WTC11 (cell line): Measurements from ENCODE around the gene PCSK4. TPM values are rescaled to one million over a fixed set of nuclear protein-coding genes. Genes with fewer than 3 reads are reported as not detected.

Source experiments
- ATAC-seq: fragments of 200-7000 bp; cut with Tn5 transposase; 2 replicates; pipeline ENCODE4 v1.10.0; 2021; ENCODE audit warnings: mild to moderate bottlenecking, moderate library complexity
- CTCF ChIA-PET: fragments of 300-600 bp; sonication (Branson Sonifier 250); formaldehyde crosslinking; loops from one replicate; lab custom pipeline; 2021; ENCODE audit warnings: antibody characterized with exemption; lab: Charles Lee
- POLR2A ChIA-PET: fragments of 350-600 bp; sonication (Branson Sonifier 250); formaldehyde crosslinking; loops from one replicate; lab custom pipeline; 2021; ENCODE audit warnings: antibody characterized with exemption; lab: Charles Lee
- DNase-seq: peaks from one replicate; pipeline ENCODE4 v3.0.0; 2021; ENCODE audit warnings: low spot score
- H3K27ac Mint-ChIP-seq: 2 replicates; pipeline ENCODE4 v1.8.0; 2021; ENCODE audit warnings: mixed read lengths
- H3K27me3 Mint-ChIP-seq: 2 replicates; pipeline ENCODE4 v1.8.0; 2021; ENCODE audit warnings: low read depth, mild to moderate bottlenecking, moderate library complexity, mixed read lengths
- H3K36me3 Mint-ChIP-seq: 2 replicates; pipeline ENCODE4 v1.8.0; 2021; ENCODE audit warnings: mixed read lengths
- H3K4me1 Mint-ChIP-seq: 2 replicates; pipeline ENCODE4 v1.8.0; 2022; ENCODE audit warnings: mixed read lengths
- H3K4me3 Mint-ChIP-seq: 2 replicates; pipeline ENCODE4 v1.8.0; 2021; ENCODE audit warnings: mild to moderate bottlenecking, moderate library complexity, mixed read lengths
- H3K9me3 Mint-ChIP-seq: 2 replicates; pipeline ENCODE4 v1.8.0; 2021; ENCODE audit warnings: mixed read lengths
- CREB1 ChIP-seq: sonication (generic); formaldehyde crosslinking; IDR thresholded peaks from 2 replicates; pipeline ENCODE4 v1.8.0; 2023; ENCODE audit warnings: mild to moderate bottlenecking, missing genetic modification reagents
- FOXJ3 ChIP-seq: sonication (generic); formaldehyde crosslinking; IDR thresholded peaks from 2 replicates; pipeline ENCODE4 v1.9.0; 2021; ENCODE audit warnings: missing genetic modification reagents, mild to moderate bottlenecking, borderline replicate concordance
- GABPB1 ChIP-seq: sonication (generic); formaldehyde crosslinking; IDR thresholded peaks from 2 replicates; pipeline ENCODE4 v1.8.1; 2023; ENCODE audit warnings: mild to moderate bottlenecking, missing genetic modification reagents
- GTF2I ChIP-seq: fragments of 250-450 bp; sonication (Bioruptor Pico); conservative IDR thresholded peaks from 2 replicates; pipeline ENCODE4 v1.4.0; 2021; ENCODE audit warnings: mild to moderate bottlenecking
- IRF2 ChIP-seq: sonication (generic); formaldehyde crosslinking; IDR thresholded peaks from 2 replicates; pipeline ENCODE4 v1.8.0; 2022; ENCODE audit warnings: low read depth, missing genetic modification reagents, borderline replicate concordance
- NR2C2 ChIP-seq: sonication (generic); formaldehyde crosslinking; IDR thresholded peaks from 2 replicates; pipeline ENCODE4 v1.8.0; 2022; ENCODE audit warnings: mild to moderate bottlenecking, missing genetic modification reagents
- ZBTB21 ChIP-seq: sonication (generic); formaldehyde crosslinking; IDR thresholded peaks from 2 replicates; pipeline ENCODE4 v1.8.1; 2023; ENCODE audit warnings: mild to moderate bottlenecking, missing genetic modification reagents, borderline replicate concordance
- ZNF138 ChIP-seq: sonication (generic); formaldehyde crosslinking; conservative IDR thresholded peaks from 2 replicates; pipeline ENCODE4 v1.8.1; 2022; ENCODE audit warnings: mild to moderate bottlenecking, moderate library complexity, missing genetic modification reagents
- ZNF219 ChIP-seq: sonication (generic); formaldehyde crosslinking; IDR thresholded peaks from 2 replicates; pipeline ENCODE4 v1.8.0; 2023; ENCODE audit warnings: missing genetic modification reagents, mild to moderate bottlenecking, borderline replicate concordance
- ZNF263 ChIP-seq: sonication (generic); formaldehyde crosslinking; IDR thresholded peaks from 2 replicates; pipeline ENCODE4 v1.8.1; 2022; ENCODE audit warnings: low read depth, mild to moderate bottlenecking, moderate library complexity, missing genetic modification reagents
- ZNF416 ChIP-seq: fragments of 250-450 bp; sonication (Bioruptor Pico); IDR thresholded peaks from 2 replicates; pipeline ENCODE4 v1.9.0; 2021; ENCODE audit warnings: mild to moderate bottlenecking, inconsistent platforms
- total RNA-seq: library from RNA; stranded (reverse); gene quantifications from 3 replicates; pipeline ENCODE4 v1.2.3, GENCODE V29; 2021
- TF ChIP-seq, protein P1 (sequence below): sonication (generic); formaldehyde crosslinking; IDR thresholded peaks from 2 replicates; pipeline ENCODE4 v1.8.1; 2023; ENCODE audit warnings: mild to moderate bottlenecking, missing genetic modification reagents, borderline replicate concordance
- TF ChIP-seq, protein P2 (sequence below): sonication (generic); formaldehyde crosslinking; IDR thresholded peaks from 2 replicates; pipeline ENCODE4 v1.8.1; 2022; ENCODE audit warnings: mild to moderate bottlenecking, missing genetic modification reagents, moderate library complexity, borderline replicate concordance
- TF ChIP-seq, protein P3 (sequence below): sonication (generic); formaldehyde crosslinking; IDR thresholded peaks from 2 replicates; pipeline ENCODE4 v1.8.1; 2023; ENCODE audit warnings: mild to moderate bottlenecking, missing genetic modification reagents, moderate library complexity
- TF ChIP-seq, protein P4 (sequence below): sonication (generic); formaldehyde crosslinking; IDR thresholded peaks from 2 replicates; pipeline ENCODE4 v1.8.1; 2022; ENCODE audit warnings: mild to moderate bottlenecking, moderate library complexity, missing genetic modification reagents
- TF ChIP-seq, protein P5 (sequence below): sonication (generic); formaldehyde crosslinking; IDR thresholded peaks from 2 replicates; pipeline ENCODE4 v1.8.1; 2023; ENCODE audit warnings: mild to moderate bottlenecking, moderate library complexity, missing genetic modification reagents
- TF ChIP-seq, protein P6 (sequence below): sonication (generic); formaldehyde crosslinking; IDR thresholded peaks from 2 replicates; pipeline ENCODE4 v1.8.0; 2023; ENCODE audit warnings: missing genetic modification reagents, mild to moderate bottlenecking, borderline replicate concordance
- TF ChIP-seq, protein P7 (sequence below): sonication (generic); formaldehyde crosslinking; conservative IDR thresholded peaks from 2 replicates; pipeline ENCODE4 v1.8.1; 2022; ENCODE audit warnings: mild to moderate bottlenecking, missing genetic modification reagents

Gene PCSK4
- total RNA-seq, 1 experiment from 2014 or later, result 22.4 TPM

DNA sequence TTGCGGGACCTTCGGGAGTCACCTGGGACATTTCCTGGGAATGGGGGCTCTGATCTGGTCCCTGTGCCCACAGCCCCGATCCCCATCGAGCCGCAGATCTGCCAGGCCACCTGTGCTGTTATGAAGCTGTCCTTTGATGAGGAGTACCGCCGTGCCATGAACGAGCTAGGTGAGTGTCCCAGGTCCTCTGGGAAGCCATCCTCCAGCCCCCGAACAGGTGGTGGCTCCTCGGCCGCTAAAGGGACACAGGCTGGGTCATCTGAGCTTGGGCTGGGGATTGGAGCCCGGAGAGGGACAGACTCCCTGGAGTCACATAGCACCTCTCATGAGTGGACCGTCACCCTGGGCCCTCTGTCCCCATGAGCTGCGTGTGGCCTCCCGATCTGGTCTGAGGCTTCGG, 32.3 kb downstream of the PCSK4 start (continued):
- TF ChIP-seq CREB1 (CRISPR knock-in tag), result no peak
- TF ChIP-seq ZBTB21, result no peak
- TF ChIP-seq, protein P1, sequence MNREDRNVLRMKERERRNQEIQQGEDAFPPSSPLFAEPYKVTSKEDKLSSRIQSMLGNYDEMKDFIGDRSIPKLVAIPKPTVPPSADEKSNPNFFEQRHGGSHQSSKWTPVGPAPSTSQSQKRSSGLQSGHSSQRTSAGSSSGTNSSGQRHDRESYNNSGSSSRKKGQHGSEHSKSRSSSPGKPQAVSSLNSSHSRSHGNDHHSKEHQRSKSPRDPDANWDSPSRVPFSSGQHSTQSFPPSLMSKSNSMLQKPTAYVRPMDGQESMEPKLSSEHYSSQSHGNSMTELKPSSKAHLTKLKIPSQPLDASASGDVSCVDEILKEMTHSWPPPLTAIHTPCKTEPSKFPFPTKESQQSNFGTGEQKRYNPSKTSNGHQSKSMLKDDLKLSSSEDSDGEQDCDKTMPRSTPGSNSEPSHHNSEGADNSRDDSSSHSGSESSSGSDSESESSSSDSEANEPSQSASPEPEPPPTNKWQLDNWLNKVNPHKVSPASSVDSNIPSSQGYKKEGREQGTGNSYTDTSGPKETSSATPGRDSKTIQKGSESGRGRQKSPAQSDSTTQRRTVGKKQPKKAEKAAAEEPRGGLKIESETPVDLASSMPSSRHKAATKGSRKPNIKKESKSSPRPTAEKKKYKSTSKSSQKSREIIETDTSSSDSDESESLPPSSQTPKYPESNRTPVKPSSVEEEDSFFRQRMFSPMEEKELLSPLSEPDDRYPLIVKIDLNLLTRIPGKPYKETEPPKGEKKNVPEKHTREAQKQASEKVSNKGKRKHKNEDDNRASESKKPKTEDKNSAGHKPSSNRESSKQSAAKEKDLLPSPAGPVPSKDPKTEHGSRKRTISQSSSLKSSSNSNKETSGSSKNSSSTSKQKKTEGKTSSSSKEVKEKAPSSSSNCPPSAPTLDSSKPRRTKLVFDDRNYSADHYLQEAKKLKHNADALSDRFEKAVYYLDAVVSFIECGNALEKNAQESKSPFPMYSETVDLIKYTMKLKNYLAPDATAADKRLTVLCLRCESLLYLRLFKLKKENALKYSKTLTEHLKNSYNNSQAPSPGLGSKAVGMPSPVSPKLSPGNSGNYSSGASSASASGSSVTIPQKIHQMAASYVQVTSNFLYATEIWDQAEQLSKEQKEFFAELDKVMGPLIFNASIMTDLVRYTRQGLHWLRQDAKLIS (CRISPR knock-in tag), result no peak
- no peak for TF ChIP-seq FOXJ3
- TF ChIP-seq, protein P2, sequence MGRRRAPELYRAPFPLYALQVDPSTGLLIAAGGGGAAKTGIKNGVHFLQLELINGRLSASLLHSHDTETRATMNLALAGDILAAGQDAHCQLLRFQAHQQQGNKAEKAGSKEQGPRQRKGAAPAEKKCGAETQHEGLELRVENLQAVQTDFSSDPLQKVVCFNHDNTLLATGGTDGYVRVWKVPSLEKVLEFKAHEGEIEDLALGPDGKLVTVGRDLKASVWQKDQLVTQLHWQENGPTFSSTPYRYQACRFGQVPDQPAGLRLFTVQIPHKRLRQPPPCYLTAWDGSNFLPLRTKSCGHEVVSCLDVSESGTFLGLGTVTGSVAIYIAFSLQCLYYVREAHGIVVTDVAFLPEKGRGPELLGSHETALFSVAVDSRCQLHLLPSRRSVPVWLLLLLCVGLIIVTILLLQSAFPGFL, result no peak
- no peak for TF ChIP-seq NR2C2 (CRISPR knock-in tag)

DNA sequence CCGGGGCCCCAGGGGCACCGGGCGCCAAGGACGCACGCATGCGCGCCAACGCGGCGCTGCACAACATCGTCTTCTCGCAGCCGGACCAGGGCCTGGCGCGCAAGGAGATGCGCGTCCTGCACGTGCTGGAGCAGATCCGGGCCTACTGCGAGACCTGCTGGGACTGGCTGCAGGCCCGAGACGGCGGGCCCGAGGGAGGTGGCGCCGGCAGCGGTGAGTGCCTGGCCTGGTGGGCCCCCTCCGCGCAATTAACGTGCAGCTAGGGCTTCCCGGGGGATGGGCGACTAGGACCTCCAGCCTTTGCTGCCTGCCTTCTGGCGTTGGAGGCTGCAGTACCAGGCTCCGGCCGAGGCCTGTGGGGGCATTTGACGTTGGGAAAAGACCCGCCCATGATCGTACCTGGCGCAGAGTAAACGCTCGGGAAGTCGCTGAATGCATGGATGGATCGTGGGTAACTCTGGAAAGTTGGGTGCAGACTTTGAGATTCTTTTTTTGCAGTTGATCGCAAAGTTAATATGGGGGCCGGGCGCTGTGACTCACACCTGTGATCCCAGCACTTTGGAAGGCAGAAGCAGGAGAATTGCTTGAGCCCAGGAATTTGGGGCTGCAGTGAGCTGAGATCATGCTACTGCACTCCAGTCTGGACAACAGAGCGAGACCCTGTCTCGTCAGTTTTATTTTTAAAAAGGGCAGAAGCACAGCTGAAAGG, 33.0 kb downstream of the PCSK4 start:
- DNase-seq (peak; percentile 75), ATAC-seq (peak; percentile 4)
- peaks cover 6% of the 10 kb centered on the region; the same call in 1 of the 2 replicates for H3K4me1 Mint-ChIP-seq
- H3K36me3 Mint-ChIP-seq, result no peaks in the 10 kb centered on the region
- no peak overlapping the region for H3K27ac Mint-ChIP-seq
- no peaks in the 10 kb centered on the region for H3K9me3 Mint-ChIP-seq
- ChIA-PET POLR2A (no interaction called here), CTCF (interaction anchor here (0.5 to 5.2 kb wide), 9 partner anchors 10 to 213 kb away, joined by 3 to 76 read pairs (median 11); partner anchors contain the start of gene REEP6)
- no peak overlapping the region for H3K4me3 Mint-ChIP-seq
- H3K27me3 Mint-ChIP-seq, result peaks cover 39% of the 10 kb centered on the region
- TF ChIP-seq, protein P3, sequence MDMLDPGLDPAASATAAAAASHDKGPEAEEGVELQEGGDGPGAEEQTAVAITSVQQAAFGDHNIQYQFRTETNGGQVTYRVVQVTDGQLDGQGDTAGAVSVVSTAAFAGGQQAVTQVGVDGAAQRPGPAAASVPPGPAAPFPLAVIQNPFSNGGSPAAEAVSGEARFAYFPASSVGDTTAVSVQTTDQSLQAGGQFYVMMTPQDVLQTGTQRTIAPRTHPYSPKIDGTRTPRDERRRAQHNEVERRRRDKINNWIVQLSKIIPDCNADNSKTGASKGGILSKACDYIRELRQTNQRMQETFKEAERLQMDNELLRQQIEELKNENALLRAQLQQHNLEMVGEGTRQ (CRISPR knock-in tag), result no peak
- TF ChIP-seq ZNF138 (CRISPR knock-in tag) (no peak), IRF2 (CRISPR knock-in tag) (no peak), ZNF219 (no peak), ZNF416 (no peak), GABPB1 (CRISPR knock-in tag) (no peak), FOXJ3 (no peak), ZNF263 (CRISPR knock-in tag) (no peak), GTF2I (no peak)
- TF ChIP-seq, protein P4, sequence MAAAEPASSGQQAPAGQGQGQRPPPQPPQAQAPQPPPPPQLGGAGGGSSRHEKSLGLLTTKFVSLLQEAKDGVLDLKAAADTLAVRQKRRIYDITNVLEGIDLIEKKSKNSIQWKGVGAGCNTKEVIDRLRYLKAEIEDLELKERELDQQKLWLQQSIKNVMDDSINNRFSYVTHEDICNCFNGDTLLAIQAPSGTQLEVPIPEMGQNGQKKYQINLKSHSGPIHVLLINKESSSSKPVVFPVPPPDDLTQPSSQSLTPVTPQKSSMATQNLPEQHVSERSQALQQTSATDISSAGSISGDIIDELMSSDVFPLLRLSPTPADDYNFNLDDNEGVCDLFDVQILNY (CRISPR knock-in tag), result no peak
- TF ChIP-seq, protein P5, sequence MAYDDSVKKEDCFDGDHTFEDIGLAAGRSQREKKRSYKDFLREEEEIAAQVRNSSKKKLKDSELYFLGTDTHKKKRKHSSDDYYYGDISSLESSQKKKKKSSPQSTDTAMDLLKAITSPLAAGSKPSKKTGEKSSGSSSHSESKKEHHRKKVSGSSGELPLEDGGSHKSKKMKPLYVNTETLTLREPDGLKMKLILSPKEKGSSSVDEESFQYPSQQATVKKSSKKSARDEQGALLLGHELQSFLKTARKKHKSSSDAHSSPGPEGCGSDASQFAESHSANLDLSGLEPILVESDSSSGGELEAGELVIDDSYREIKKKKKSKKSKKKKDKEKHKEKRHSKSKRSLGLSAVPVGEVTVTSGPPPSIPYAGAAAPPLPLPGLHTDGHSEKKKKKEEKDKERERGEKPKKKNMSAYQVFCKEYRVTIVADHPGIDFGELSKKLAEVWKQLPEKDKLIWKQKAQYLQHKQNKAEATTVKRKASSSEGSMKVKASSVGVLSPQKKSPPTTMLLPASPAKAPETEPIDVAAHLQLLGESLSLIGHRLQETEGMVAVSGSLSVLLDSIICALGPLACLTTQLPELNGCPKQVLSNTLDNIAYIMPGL (CRISPR knock-in tag), result no peak
- TF ChIP-seq, protein P6, sequence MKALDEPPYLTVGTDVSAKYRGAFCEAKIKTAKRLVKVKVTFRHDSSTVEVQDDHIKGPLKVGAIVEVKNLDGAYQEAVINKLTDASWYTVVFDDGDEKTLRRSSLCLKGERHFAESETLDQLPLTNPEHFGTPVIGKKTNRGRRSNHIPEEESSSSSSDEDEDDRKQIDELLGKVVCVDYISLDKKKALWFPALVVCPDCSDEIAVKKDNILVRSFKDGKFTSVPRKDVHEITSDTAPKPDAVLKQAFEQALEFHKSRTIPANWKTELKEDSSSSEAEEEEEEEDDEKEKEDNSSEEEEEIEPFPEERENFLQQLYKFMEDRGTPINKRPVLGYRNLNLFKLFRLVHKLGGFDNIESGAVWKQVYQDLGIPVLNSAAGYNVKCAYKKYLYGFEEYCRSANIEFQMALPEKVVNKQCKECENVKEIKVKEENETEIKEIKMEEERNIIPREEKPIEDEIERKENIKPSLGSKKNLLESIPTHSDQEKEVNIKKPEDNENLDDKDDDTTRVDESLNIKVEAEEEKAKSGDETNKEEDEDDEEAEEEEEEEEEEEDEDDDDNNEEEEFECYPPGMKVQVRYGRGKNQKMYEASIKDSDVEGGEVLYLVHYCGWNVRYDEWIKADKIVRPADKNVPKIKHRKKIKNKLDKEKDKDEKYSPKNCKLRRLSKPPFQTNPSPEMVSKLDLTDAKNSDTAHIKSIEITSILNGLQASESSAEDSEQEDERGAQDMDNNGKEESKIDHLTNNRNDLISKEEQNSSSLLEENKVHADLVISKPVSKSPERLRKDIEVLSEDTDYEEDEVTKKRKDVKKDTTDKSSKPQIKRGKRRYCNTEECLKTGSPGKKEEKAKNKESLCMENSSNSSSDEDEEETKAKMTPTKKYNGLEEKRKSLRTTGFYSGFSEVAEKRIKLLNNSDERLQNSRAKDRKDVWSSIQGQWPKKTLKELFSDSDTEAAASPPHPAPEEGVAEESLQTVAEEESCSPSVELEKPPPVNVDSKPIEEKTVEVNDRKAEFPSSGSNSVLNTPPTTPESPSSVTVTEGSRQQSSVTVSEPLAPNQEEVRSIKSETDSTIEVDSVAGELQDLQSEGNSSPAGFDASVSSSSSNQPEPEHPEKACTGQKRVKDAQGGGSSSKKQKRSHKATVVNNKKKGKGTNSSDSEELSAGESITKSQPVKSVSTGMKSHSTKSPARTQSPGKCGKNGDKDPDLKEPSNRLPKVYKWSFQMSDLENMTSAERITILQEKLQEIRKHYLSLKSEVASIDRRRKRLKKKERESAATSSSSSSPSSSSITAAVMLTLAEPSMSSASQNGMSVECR (CRISPR knock-in tag), result no peak
- TF ChIP-seq, protein P2, result no peak
- TF ChIP-seq, protein P7, sequence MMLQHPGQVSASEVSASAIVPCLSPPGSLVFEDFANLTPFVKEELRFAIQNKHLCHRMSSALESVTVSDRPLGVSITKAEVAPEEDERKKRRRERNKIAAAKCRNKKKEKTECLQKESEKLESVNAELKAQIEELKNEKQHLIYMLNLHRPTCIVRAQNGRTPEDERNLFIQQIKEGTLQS (CRISPR knock-in tag), result no peak
